Glomerular visceral epithelial cell (primary cell): ENCODE results near the gene XIST.
"Not testable (repeated sequence)": the region's sequence is repeated elsewhere in the genome, so short reads cannot be mapped to it uniquely, and the experiment has no call there.

Source experiments
- DNase-seq: peaks from one replicate; pipeline ENCODE4 v3.0.0-alpha.2; 2016; ENCODE audit errors: extremely low spot score

The XIST gene

GRCh38 chrX:73852467-73852866 is at the start of gene XIST:
TSS of gene XIST (minus strand) at chrX:73852714.
- no peak for DNase-seq

DNA sequence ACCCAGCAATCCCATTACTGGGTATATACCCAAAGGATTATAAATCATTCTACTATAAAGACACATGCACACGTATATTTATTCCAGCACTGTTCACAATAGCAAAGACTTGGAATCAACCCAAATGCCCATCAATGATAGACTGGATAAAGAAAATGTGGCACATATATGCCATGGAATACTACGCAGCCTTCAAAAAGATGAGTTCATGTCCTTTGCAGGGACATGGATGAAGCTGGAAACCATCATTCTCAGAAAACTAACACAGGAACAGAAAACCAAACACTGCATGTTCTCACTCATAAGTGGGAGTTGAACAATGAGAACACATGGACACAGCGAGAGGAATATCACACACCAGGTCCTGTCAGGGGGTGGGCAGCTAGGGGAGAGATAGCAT is 45.8 kb upstream of the XIST start:
- DNase-seq = not testable (repeated sequence)

GRCh38 chrX:73892515-73893090 is 40.1 kb upstream of the XIST start:
- DNase-seq = not testable (repeated sequence)

DNA sequence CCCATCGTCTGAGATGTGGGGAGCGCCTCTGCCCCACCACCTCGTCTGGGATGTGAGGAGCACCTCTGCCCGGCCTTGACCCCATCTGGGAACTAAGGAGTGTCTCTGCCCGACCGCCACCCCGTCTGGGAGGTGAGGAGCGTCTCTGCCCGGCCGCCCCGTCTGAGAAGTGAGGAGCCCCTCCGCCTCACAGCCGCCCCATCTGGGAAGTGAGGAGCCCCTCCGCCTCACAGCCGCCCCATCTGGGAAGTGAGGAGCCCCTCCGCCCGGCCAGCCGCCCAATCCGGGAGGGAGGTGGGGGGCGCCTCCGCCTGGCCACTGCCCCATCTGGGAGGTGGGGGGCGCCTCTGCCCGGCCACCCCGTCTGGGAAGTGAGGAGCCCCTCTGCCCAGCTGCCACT is 29.7 kb upstream of the XIST start:
- DNase-seq = not testable (repeated sequence)

GRCh38 chrX:73877687-73878086 is 25.2 kb upstream of the XIST start:
- DNase-seq = peak; percentile 75

DNA sequence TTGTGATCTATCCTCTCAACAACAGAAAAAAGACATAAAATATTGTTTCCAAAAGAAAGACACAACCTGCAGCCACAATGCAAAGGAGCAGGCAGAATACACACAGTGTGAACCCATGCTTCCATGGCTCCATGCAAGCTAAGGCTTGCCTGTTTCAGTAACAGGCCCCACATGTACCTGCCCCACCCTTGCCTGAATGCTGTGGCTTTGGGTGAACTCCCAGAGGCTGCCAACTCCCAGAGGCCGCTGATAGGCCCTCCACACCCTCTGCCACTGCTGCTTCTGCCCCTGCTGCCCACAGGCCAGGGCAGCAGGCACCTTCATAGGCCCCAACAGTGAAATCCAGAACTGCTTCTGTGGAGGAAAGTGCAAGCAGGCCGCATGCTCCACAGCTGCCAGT is 24.4 kb upstream of the XIST start:
- peak; percentile 12 for DNase-seq

DNA sequence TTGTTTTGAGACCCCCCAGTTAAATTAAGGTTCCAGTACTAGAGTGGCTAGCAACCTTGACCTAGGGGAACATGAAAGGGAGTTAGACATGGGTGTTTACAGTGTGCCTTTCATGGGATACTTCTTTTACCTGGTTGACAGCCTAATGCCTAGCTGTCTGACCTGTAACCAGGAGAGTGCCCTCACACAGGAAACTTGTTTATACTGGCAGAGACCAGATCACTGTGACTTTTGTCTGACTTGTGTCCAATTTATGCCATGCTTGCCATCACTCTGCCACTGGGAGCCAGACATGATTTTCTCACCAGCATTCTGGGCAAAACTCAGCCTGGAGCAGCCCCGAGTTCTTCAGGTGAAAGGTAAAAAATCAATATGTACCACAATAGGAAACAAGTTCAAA is 16.4 kb upstream of the XIST start:
- DNase-seq = no peak

DNA sequence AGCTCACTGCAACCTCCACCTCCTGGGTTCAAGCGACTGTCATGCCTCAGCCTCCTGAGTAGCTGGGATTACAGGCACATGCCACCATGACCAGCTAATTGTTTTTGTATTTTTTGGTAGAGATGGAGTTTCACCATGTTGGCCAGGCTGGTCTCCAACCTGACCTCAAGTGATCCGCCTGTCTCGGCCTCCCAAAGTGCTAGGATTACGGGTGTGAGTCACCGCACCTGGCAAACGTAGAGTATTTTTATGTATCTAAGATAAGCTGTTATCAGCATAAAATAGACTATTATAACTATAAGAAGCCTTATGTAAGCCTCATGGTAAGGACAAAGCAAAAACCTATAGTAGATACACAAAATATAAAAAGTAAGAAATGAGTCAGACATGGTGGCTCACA is 14.6 kb upstream of the XIST start:
- DNase-seq = no peak

- DNase-seq = no peak
These were observed 11.3 kb upstream of the XIST start for GRCh38 chrX:73863852-73864251.

GRCh38 chrX:73863268-73863667 is 10.8 kb upstream of the XIST start:
- no peak for DNase-seq

- DNase-seq = no peak
These were observed 7.1 kb upstream of the XIST start for GRCh38 chrX:73859622-73860021.

DNA sequence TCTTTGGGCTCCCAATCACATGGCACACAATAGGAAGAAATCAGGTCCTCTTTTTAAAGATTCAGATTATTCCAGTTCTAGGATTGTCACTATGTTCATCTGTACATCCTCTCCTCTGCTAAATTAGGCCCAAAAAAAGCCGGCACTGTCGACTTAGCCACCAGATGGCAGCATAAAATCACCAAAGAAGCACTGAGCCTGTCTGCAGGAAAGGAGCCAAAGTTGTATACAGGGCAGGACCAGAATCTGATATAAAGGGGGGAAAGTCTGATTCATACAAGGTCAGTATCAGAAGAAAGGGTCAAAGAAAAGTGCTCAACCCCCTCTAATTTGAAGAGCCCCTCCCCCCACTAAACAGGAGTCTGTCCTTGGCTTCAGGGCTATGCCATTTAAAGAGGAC is 3.0 kb upstream of the XIST start:
- DNase-seq = peak; percentile 59

GRCh38 chrX:73852022-73852421 is 492 bp downstream of the XIST start:
- no peak for DNase-seq

GRCh38 chrX:73851014-73852009 is 1.2 kb downstream of the XIST start:
- DNase-seq = no peak

GRCh38 chrX:73850124-73851013 is 2.1 kb downstream of the XIST start:
- peak; percentile 12 for DNase-seq

DNA sequence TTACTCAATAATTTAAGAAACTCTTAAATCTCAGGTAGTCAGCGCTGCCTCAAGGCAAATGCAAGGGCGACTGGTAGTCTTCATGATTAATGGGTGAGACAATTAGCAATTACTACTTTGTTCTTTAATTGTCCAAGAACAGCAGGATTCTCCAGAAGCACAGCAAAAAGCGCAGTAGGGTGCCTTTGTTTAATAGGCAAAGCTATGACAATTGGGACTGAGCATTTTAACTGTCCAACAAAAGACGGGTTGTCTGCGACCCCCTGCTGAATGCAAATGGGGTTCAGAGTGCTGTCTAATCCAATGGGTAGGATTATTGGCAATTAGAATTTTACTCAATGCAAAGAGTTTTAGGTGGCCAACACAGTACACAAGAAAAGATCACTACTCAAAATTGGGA is 3.4 kb downstream of the XIST start:
- DNase-seq = no peak

DNA sequence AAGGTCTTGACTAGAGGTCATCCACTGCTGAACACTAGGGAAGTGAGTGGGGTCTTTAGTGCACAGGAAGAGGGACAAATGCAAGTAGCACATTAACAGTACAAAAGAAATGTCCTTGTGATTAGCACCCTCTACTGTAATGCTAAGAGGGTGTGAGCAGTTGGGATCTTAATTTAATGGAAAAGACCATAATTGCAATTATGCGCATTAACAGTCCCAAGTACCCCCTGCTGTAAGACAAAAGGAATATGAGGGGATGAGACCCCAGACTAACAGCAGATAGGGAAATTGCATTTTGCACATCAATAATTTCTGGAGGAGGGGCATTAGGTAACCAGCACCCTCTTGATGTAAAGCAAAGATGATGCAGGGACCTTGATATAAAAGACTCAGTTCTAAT is 4.5 kb downstream of the XIST start:
- DNase-seq = no peak

DNA sequence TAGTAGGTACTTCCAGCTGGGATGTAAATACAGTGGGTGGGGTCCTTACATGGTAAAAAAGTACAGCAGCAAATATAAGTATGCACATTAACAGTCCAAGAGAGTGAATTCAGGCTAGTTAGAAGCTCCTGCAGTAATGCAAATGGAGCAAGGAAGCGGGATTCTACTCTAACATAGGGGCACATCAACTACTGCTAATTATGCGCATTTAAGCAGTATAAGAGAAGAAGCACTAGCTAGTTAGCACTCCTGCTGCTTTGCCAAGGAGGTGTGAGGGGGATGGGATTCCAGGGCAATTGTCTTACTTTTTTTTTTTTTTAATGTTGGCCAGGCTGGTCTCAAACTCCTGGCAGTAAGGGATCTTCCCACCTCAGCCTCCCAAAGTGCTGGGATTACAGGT is 5.4 kb downstream of the XIST start:
- DNase-seq = no peak

DNA sequence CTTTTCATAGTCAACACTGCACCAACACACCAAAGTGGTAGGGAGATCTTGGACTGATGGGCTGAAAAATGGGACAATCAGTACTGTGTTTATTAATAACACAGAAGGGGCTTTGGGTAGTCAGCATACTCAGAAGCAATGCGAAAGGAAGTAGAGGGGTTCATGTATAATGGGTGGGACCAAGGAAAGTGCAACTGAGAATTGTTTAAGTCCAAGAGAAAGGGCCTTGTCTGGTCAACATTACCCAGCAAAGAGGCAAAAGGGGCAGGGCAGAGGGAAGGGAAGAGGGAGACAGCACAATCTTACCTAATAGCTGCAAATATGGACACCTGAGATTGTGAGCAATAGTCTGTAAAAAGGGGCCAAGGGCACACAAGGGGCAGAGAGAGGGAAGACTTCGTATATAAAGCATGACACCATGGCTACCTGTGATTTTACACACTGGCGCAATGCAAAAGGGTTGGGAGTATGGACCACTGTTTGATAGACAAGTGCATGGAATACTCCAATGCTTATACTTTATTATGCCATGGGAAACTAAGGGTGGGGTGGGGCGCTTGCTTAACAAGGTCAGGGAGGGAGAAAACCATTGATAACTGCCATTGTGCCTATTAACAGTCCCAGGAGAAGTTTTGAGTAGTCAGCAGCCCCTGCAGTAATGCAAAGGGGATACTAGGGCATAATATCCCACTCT is 9.8 kb downstream of the XIST start:
- no peak for DNase-seq

DNA sequence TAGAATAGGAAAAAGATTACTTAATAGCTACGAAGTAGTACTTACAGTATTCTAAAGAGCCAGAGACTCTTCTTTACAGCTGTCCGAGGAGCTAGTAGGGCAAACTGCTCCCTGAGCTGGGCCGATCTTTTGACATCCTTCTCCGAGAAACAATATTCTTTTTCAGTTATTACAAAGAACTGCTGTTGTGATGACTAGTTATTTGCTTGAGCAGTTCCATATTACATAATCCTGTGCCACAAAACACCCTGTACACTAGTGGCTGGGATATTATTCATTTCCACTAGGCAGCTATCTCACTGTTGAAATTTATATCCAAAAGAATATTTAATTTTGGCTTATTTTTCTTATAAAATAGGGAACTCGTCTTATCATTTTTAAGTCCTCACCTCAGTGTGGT is 11.2 kb downstream of the XIST start:
- no peak for DNase-seq

DNA sequence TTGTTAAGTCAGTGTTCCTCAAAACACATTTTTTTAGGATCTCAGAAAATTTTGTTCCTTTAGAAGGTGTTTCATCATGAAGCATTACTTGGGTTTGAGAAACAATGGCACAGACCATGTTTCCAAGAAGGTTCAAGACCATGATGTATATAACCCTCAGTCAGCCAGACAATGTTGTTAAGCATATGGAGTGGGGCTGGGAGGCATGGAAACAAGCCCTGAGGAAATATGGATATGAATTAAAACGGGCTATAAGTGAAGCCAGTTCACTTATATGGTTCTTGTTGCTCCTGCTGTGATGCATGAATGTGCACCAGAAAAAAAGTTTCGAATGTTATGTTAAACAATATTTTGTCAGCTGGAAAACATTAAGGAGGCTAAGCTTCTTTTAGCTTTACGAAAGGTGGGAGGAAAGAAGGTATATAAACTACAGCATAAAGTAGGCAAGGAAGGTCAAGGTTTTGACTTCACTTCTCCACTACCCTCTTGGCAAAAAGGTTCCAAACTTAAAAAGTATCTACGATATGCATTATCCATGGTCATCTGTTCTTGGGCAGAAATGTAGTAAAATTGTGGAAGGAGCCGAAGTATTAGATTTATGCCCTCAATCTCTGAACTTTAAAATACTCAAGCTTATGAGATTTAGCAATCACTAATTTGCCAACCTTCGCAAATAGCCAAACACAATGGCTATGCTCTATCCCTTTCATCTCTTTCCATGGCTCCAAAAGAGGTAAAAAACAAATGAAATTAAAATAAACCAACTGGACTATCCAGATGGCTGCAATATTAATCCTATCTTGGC is 12.2 kb downstream of the XIST start:
- DNase-seq = no peak
